H1 (cell line): ENCODE measurements around the gene ACSF3.

ENCODE experiments used
- CTCF ChIP-seq, 3 experiments: IDR thresholded peaks; 1 replicate in 2 of 3; 2 replicates in 1 of 3; pipeline versions ENCODE4 v1.5.1 to v1.6.1; 2011; ENCODE audit warnings: low read length in 3 of 3, mild to moderate bottlenecking in 3 of 3, inconsistent platforms in 2 of 3, low read depth in 1 of 3, moderate library complexity in 1 of 3; ENCODE audit not compliant: insufficient read depth in 1 of 3; ENCODE audit errors: control extremely low read depth in 1 of 3
- RAD21 ChIP-seq, 2 experiments: IDR thresholded peaks in 1 of 2; conservative IDR thresholded peaks in 1 of 2; 2 replicates each; pipeline ENCODE4 v1.6.1; 2011; ENCODE audit warnings: low read depth in 2 of 2, low read length in 2 of 2, improper control_type of control experiment in 1 of 2, inconsistent platforms in 1 of 2, mild to moderate bottlenecking in 1 of 2, moderate library complexity in 1 of 2
- RBBP5 ChIP-seq: IDR thresholded peaks from 2 replicates; pipeline ENCODE4 v1.7.1; 2012; ENCODE audit warnings: low read depth, mild to moderate bottlenecking, inconsistent platforms, low read length, moderate library complexity, borderline replicate concordance
- SIN3A ChIP-seq, 2 experiments: IDR thresholded peaks in 1 of 2; conservative IDR thresholded peaks in 1 of 2; 2 replicates each; pipeline ENCODE4 v1.6.1; 2011 to 2012; ENCODE audit warnings: low read length in 2 of 2, improper control_type of control experiment in 1 of 2, low read depth in 1 of 2, mild to moderate bottlenecking in 1 of 2
- YY1 ChIP-seq: IDR thresholded peaks from 2 replicates; pipeline ENCODE4 v1.6.1; 2011; ENCODE audit warnings: low read depth, mild to moderate bottlenecking, low read length
- TF ChIP-seq, protein P1 (sequence below): IDR thresholded peaks from 2 replicates; pipeline ENCODE4 v1.6.1; 2011; ENCODE audit warnings: low read depth, mild to moderate bottlenecking, low read length; ENCODE audit not compliant: insufficient read depth

DNA sequence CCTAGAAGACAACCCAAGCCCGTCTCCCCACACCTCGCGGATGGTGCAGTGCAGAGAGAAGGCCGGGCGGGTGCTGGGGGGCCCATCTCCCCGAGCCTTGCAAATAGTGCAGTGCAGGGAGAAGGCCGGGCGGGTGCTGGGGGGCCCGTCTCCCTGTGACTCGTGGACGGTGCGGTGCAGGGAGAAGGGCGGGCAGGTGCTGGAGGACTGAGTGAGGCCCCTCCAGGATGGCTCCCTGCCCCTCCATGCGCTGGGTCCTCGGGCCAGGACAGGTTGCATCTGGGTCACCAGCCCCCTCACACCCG is 40.0 kb upstream of the ACSF3 start:
- no peak for TF ChIP-seq SIN3A (conservative IDR thresholded peaks at IDR 0.05 in 1 of 2, IDR thresholded peaks at IDR 0.05 in 1 of 2; ENCODE audit: low read depth in 1 of 2, low read length in 2 of 2)
- TF ChIP-seq, protein P1, sequence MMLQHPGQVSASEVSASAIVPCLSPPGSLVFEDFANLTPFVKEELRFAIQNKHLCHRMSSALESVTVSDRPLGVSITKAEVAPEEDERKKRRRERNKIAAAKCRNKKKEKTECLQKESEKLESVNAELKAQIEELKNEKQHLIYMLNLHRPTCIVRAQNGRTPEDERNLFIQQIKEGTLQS, result no peak
- no peak for TF ChIP-seq CTCF (IDR thresholded peaks at IDR 0.05; ENCODE audit: control extremely low read depth in 1 of 3, insufficient read depth in 1 of 3, low read depth in 1 of 3, low read length in 3 of 3)
- no peak for TF ChIP-seq YY1
- no peak for TF ChIP-seq RAD21 (IDR thresholded peaks at IDR 0.05 in 1 of 2, conservative IDR thresholded peaks at IDR 0.05 in 1 of 2; ENCODE audit: low read depth in 2 of 2, low read length in 2 of 2)
- TF ChIP-seq RBBP5, result no peak
